Ishikawa (cell line): ENCODE data around the gene PDS5B.

Source experiments
- CEBPB ChIP-seq: IDR thresholded peaks from 2 replicates; pipeline ENCODE4 v1.6.1; 2012
- CREB1 ChIP-seq: IDR thresholded peaks from 2 replicates; pipeline ENCODE4 v1.6.1; 2012; ENCODE audit warnings: low read depth
- EGR1 ChIP-seq: IDR thresholded peaks from 2 replicates; pipeline ENCODE4 v1.6.1; 2012
- EP300 ChIP-seq: IDR thresholded peaks from 2 replicates; pipeline ENCODE4 v1.6.1; 2012; ENCODE audit warnings: borderline replicate concordance
- FOXM1 ChIP-seq: IDR thresholded peaks from 2 replicates; pipeline ENCODE4 v1.6.1; 2012; ENCODE audit warnings: low read depth, borderline replicate concordance
- NFIC ChIP-seq: IDR thresholded peaks from 2 replicates; pipeline ENCODE4 v1.6.1; 2012
- RAD21 ChIP-seq: IDR thresholded peaks from 2 replicates; pipeline ENCODE4 v1.6.1; 2012; ENCODE audit warnings: low read depth
- TAF1 ChIP-seq: IDR thresholded peaks from 2 replicates; pipeline ENCODE4 v1.6.1; 2012; ENCODE audit warnings: low read depth, mild to moderate bottlenecking
- TCF12 ChIP-seq: IDR thresholded peaks from 2 replicates; pipeline ENCODE4 v1.6.1; 2012; ENCODE audit warnings: low read depth
- TEAD4 ChIP-seq: IDR thresholded peaks from 2 replicates; pipeline ENCODE4 v1.6.1; 2012
- YY1 ChIP-seq: IDR thresholded peaks from 2 replicates; pipeline ENCODE4 v1.6.1; 2012; ENCODE audit warnings: low read depth
- ZBTB7A ChIP-seq: IDR thresholded peaks from 2 replicates; pipeline ENCODE4 v1.6.1; 2012; ENCODE audit warnings: low read depth
- TF ChIP-seq, protein P1 (sequence below): IDR thresholded peaks from 2 replicates; pipeline ENCODE4 v1.6.1; 2012; ENCODE audit warnings: low read depth, mild to moderate bottlenecking
- TF ChIP-seq, protein P2 (sequence below): IDR thresholded peaks from 2 replicates; pipeline ENCODE4 v1.6.1; 2012
- TF ChIP-seq, protein P3 (sequence below): IDR thresholded peaks from 2 replicates; pipeline ENCODE4 v1.6.1; 2012

PDS5B gene, protein sequence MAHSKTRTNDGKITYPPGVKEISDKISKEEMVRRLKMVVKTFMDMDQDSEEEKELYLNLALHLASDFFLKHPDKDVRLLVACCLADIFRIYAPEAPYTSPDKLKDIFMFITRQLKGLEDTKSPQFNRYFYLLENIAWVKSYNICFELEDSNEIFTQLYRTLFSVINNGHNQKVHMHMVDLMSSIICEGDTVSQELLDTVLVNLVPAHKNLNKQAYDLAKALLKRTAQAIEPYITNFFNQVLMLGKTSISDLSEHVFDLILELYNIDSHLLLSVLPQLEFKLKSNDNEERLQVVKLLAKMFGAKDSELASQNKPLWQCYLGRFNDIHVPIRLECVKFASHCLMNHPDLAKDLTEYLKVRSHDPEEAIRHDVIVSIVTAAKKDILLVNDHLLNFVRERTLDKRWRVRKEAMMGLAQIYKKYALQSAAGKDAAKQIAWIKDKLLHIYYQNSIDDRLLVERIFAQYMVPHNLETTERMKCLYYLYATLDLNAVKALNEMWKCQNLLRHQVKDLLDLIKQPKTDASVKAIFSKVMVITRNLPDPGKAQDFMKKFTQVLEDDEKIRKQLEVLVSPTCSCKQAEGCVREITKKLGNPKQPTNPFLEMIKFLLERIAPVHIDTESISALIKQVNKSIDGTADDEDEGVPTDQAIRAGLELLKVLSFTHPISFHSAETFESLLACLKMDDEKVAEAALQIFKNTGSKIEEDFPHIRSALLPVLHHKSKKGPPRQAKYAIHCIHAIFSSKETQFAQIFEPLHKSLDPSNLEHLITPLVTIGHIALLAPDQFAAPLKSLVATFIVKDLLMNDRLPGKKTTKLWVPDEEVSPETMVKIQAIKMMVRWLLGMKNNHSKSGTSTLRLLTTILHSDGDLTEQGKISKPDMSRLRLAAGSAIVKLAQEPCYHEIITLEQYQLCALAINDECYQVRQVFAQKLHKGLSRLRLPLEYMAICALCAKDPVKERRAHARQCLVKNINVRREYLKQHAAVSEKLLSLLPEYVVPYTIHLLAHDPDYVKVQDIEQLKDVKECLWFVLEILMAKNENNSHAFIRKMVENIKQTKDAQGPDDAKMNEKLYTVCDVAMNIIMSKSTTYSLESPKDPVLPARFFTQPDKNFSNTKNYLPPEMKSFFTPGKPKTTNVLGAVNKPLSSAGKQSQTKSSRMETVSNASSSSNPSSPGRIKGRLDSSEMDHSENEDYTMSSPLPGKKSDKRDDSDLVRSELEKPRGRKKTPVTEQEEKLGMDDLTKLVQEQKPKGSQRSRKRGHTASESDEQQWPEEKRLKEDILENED (N-terminal part only)

GRCh38 chr13:32586080-32586900 is at the start of gene PDS5B:
PDS5B (plus strand) TSS chr13:32586452; CDS start chr13:32648773, 62,321 bp downstream.
- TF ChIP-seq RAD21 (peak; percentile 89), CEBPB (no peak), NFIC (no peak), EGR1 (0 out of 2 replicates have a peak, but pooled peaks have one; percentile 16), CREB1 (no peak), TCF12 (no peak; the same call in 1 of the 2 replicates), FOXM1 (no peak), ZBTB7A (no peak), TEAD4 (peak; percentile 14; the same call in 1 of the 2 replicates), EP300 (0 out of 2 replicates have a peak, but pooled peaks have one; percentile 19), YY1 (peak; percentile 93), TAF1 (peak; percentile 83)
- TF ChIP-seq, protein P1, sequence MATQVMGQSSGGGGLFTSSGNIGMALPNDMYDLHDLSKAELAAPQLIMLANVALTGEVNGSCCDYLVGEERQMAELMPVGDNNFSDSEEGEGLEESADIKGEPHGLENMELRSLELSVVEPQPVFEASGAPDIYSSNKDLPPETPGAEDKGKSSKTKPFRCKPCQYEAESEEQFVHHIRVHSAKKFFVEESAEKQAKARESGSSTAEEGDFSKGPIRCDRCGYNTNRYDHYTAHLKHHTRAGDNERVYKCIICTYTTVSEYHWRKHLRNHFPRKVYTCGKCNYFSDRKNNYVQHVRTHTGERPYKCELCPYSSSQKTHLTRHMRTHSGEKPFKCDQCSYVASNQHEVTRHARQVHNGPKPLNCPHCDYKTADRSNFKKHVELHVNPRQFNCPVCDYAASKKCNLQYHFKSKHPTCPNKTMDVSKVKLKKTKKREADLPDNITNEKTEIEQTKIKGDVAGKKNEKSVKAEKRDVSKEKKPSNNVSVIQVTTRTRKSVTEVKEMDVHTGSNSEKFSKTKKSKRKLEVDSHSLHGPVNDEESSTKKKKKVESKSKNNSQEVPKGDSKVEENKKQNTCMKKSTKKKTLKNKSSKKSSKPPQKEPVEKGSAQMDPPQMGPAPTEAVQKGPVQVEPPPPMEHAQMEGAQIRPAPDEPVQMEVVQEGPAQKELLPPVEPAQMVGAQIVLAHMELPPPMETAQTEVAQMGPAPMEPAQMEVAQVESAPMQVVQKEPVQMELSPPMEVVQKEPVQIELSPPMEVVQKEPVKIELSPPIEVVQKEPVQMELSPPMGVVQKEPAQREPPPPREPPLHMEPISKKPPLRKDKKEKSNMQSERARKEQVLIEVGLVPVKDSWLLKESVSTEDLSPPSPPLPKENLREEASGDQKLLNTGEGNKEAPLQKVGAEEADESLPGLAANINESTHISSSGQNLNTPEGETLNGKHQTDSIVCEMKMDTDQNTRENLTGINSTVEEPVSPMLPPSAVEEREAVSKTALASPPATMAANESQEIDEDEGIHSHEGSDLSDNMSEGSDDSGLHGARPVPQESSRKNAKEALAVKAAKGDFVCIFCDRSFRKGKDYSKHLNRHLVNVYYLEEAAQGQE: 0 out of 2 replicates have a peak, but pooled peaks have one; percentile 30
- TF ChIP-seq, protein P2, sequence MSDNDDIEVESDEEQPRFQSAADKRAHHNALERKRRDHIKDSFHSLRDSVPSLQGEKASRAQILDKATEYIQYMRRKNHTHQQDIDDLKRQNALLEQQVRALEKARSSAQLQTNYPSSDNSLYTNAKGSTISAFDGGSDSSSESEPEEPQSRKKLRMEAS: peak; percentile 72
- TF ChIP-seq, protein P3, sequence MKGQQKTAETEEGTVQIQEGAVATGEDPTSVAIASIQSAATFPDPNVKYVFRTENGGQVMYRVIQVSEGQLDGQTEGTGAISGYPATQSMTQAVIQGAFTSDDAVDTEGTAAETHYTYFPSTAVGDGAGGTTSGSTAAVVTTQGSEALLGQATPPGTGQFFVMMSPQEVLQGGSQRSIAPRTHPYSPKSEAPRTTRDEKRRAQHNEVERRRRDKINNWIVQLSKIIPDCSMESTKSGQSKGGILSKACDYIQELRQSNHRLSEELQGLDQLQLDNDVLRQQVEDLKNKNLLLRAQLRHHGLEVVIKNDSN: 0 out of 2 replicates have a peak, but pooled peaks have one; percentile 4

DNA sequence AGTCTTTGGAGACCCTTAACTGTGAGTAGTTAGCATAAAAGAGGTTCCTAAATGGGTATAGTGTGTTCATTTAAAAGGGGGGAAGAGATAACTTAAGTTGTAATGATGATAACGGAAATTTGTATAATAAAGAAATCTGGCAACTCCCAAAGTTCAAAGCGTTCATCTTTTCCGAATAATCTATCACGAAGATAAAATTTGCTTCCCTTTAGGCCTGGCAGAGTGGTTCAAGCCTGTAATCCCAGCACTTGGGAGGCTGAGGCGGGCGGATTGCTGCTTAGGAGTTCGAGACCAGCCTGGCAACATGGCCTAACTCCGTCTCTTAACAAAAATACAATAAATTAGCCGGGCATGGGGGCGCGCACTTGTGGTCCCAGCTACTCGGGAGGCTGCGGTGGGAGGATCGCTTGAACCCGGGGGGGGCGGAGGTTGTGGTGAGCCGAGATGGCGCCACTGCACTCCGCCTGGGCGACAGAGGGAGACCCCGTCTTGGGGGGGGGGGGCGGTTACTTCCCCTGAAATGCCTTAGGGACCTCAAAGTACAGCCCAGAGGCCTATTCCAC is 48.6 kb upstream of the PDS5B start:
- TF ChIP-seq YY1 (no peak), EGR1 (no peak), CREB1 (no peak), EP300 (no peak), ZBTB7A (no peak), CEBPB (no peak), TAF1 (no peak), RAD21 (no peak), FOXM1 (no peak), TEAD4 (no peak)
- TF ChIP-seq, protein P3: no peak
- TF ChIP-seq, protein P2: no peak; the same call in 1 of the 2 replicates

DNA sequence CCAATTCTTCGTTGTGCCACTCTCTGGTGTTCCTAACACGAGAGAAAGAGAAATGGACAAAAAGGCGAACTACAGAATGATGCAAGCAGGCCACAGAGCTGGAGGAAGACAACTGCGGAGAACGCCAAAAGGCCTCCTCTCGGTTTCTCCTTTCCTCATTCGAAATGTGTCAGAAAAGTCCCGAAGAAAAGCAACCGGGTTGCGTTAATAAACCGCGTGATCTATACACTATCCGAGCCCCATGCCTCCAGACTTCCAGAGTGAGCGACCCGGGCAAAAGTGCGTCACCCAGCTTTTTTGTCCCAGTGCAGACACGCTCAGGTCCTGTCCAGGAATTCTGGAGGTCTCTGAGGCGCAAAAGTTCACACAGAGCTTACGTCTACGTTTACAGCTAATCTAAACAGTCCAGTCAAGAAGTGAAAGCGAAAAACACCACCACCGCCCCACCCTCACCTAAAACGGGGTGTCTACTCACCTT is 48.1 kb upstream of the PDS5B start:
- TF ChIP-seq TEAD4: no peak
- TF ChIP-seq ZBTB7A: 0 out of 2 replicates have a peak, but pooled peaks have one; percentile 9
- TF ChIP-seq, protein P3: no peak

DNA sequence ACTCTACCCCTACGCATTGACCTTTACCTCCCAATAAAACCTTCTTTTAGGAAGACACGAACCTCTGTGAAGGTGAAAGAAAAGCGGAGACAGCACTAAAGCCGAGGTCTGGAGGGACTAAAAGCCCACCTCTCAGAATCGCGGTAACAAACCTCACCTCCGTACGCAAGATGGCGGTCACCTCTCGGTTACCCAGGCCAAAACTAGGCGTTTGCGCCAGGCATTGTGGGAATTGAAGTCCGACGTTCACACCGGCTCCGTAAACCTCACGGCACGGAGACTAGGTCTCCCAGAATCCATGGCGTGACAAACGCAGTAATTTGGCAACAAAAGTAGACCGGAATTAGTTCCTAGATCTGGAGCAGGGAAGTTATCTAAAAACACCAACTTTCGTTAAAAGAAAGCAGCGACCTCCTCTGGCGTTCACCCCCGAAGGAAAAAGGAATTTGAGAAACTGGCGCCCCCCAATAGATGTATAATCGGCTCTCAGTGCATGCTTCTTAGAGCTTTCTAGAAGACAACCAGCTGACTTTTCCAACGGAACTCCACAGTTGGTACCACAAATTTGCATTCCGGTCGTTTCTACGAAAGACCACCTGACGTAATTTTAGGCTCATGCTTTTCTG is 47.5 kb upstream of the PDS5B start, which contains the start of gene N4BP2L2:
Gene N4BP2L2, minus strand, starts transcription at position 175 of the 626 bp plus-strand sequence. CDS start 1,768 bp downstream, outside the sequence.
- TF ChIP-seq YY1 (peak; percentile 96), TEAD4 (no peak), EGR1 (no peak), TCF12 (no peak; the same call in 1 of the 2 replicates), EP300 (no peak), CEBPB (peak; percentile 39; the same call in 1 of the 2 replicates), TAF1 (no peak; the same call in 1 of the 2 replicates), FOXM1 (no peak), RAD21 (no peak), ZBTB7A (peak; percentile 40; the same call in 1 of the 2 replicates), NFIC (peak; percentile 93), CREB1 (peak; percentile 72)
- TF ChIP-seq, protein P1: no peak
- TF ChIP-seq, protein P3: no peak; the same call in 1 of the 2 replicates
- TF ChIP-seq, protein P2: peak; percentile 49
